Vagina (tissue), 2 donors: ENCODE results near the gene FBXL22. TPM values are rescaled to one million over a fixed set of nuclear protein-coding genes. Genes with fewer than 3 reads are reported as not detected.

Experiments used
- DNase-seq, 2 donors: peaks; one replicate each; pipeline ENCODE4 v3.0.0-alpha.2; 2017; ENCODE audit errors: extremely low spot score in 2 of 2
- H3K27ac ChIP-seq: fragments of 200-600 bp; sonication (generic); one replicate; pipeline ENCODE4 v1.5.1; 2019
- H3K27me3 ChIP-seq: fragments of 200-600 bp; sonication (generic); one replicate; pipeline ENCODE4 v1.5.1; 2019
- H3K36me3 ChIP-seq, 2 donors: fragments of 200-600 bp; sonication (generic); one replicate each; pipeline ENCODE4 v1.5.1; 2017 to 2019
- H3K4me1 ChIP-seq: fragments of 200-600 bp; sonication (generic); one replicate; pipeline ENCODE4 v1.5.1; 2019
- H3K4me3 ChIP-seq, 2 donors: fragments of 200-600 bp; sonication (generic); 1 replicate in 1 of 2; 2 replicates in 1 of 2; pipeline ENCODE4 v1.5.1; 2016 to 2019
- H3K9me3 ChIP-seq: fragments of 200-600 bp; sonication (generic); one replicate; pipeline ENCODE4 v1.5.1; 2019
- POLR2A ChIP-seq, 2 donors: fragments of 450-650 bp; IDR thresholded peaks; one replicate each; pipeline ENCODE4 v1.6.1; 2017; ENCODE audit warnings: antibody characterized with exemption in 2 of 2, mild to moderate bottlenecking in 2 of 2, moderate library complexity in 2 of 2
- POLR2AphosphoS5 ChIP-seq, 2 donors: sonication (generic); formaldehyde crosslinking; IDR thresholded peaks; one replicate each; pipeline ENCODE4 v1.9.0; 2017; ENCODE audit warnings: antibody characterized with exemption in 2 of 2, mild to moderate bottlenecking in 2 of 2, low read depth in 1 of 2; ENCODE audit not compliant: insufficient read depth in 1 of 2
- intact Hi-C: fragments of 100-400 bp; cut with DNase I; formaldehyde crosslinking; loops from one replicate; pipeline ENCODE4 v1.15.1; 2023
- total RNA-seq: library from RNA; depleted of rRNA; stranded (reverse); fragments of >200 nt; gene quantifications from one replicate; pipeline ENCODE4 v1.2.3, GENCODE V29; 2016
- TF ChIP-seq, protein P1 (sequence below), 3 experiments: fragments of 450-650 bp in 2 of 3; fragments of 200-600 bp in 1 of 3; sonication (generic) in 1 of 3; IDR thresholded peaks; one replicate each; pipeline ENCODE4 v1.5.1; 2017 to 2019; ENCODE audit warnings: antibody characterized with exemption in 3 of 3, mild to moderate bottlenecking in 2 of 3, moderate library complexity in 2 of 3

The FBXL22 gene
- total RNA-seq, 1 donor from 2014 or later, result 10.1 TPM

GRCh38 chr15:63556246-63556645 lies 40.9 kb upstream of the FBXL22 start:
- TF ChIP-seq, protein P1, sequence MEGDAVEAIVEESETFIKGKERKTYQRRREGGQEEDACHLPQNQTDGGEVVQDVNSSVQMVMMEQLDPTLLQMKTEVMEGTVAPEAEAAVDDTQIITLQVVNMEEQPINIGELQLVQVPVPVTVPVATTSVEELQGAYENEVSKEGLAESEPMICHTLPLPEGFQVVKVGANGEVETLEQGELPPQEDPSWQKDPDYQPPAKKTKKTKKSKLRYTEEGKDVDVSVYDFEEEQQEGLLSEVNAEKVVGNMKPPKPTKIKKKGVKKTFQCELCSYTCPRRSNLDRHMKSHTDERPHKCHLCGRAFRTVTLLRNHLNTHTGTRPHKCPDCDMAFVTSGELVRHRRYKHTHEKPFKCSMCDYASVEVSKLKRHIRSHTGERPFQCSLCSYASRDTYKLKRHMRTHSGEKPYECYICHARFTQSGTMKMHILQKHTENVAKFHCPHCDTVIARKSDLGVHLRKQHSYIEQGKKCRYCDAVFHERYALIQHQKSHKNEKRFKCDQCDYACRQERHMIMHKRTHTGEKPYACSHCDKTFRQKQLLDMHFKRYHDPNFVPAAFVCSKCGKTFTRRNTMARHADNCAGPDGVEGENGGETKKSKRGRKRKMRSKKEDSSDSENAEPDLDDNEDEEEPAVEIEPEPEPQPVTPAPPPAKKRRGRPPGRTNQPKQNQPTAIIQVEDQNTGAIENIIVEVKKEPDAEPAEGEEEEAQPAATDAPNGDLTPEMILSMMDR (IDR thresholded peaks at IDR 0.05), result no peak
- TF ChIP-seq POLR2AphosphoS5 (IDR thresholded peaks at IDR 0.05; ENCODE audit: insufficient read depth in 1 of 2, low read depth in 1 of 2) (no peak), POLR2A (IDR thresholded peaks at IDR 0.05) (no peak)
- H3K4me3 ChIP-seq, result no peak overlapping the region
- no peak for DNase-seq
- H3K4me1 ChIP-seq, result peaks cover 30% of the 10 kb centered on the region
- H3K27me3 ChIP-seq, result no peaks in the 10 kb centered on the region
- no peak overlapping the region for H3K27ac ChIP-seq
- intact Hi-C loops, result no loop called here
- H3K36me3 ChIP-seq, result peaks cover 0 to 9% of the 10 kb centered on the region in 2 donors
- H3K9me3 ChIP-seq, result no peaks in the 10 kb centered on the region

DNA sequence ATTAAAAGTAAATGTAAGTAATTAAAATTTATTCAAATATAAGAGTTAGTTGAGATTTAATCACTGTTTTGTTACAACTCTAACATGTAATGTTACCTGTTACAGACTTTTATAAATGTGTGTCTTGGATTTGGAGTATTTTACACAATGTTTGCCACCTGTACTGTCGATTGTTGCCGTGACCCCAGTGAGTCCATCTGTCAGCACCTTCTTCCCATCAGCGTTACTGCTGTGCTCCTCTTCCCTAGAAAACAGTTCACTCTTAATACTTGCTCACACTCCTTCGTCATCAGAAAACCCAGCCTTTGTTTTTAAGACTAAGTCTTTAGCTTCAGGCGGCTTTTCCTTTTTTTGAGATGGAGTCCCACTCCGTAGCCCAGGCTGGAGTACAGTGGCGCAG lies 40.5 kb upstream of the FBXL22 start:
- Histone ChIP-seq H3K27ac (no peak overlapping the region), H3K36me3 (peaks cover 0 to 12% of the 10 kb centered on the region in 2 donors)
- intact Hi-C loops, result no loop called here

GRCh38 chr15:63559753-63560152 lies 37.4 kb upstream of the FBXL22 start:
- DNase-seq, result no peak
- intact Hi-C loops, result no loop called here
- H3K27me3 ChIP-seq, result no peaks in the 10 kb centered on the region
- H3K27ac ChIP-seq, result no peak overlapping the region
- no peak overlapping the region for H3K4me3 ChIP-seq
- TF ChIP-seq POLR2AphosphoS5 (IDR thresholded peaks at IDR 0.05; ENCODE audit: insufficient read depth in 1 of 2, low read depth in 1 of 2) (no peak), POLR2A (IDR thresholded peaks at IDR 0.05) (no peak)
- TF ChIP-seq, protein P1 (IDR thresholded peaks at IDR 0.05), result no peak
- no peaks in the 10 kb centered on the region for H3K4me1 ChIP-seq
- peaks cover 0 to 19% of the 10 kb centered on the region in 2 donors for H3K36me3 ChIP-seq
- H3K9me3 ChIP-seq, result no peaks in the 10 kb centered on the region

More for the DNA sequence above, 40.5 kb upstream of the FBXL22 start:
- H3K9me3 ChIP-seq, result no peaks in the 10 kb centered on the region
- DNase-seq, result no peak
- no peak for TF ChIP-seq POLR2AphosphoS5 (IDR thresholded peaks at IDR 0.05; ENCODE audit: insufficient read depth in 1 of 2, low read depth in 1 of 2)
- TF ChIP-seq POLR2A (IDR thresholded peaks at IDR 0.05), result no peak
- TF ChIP-seq, protein P1 (IDR thresholded peaks at IDR 0.05), result no peak
- H3K27me3 ChIP-seq, result no peaks in the 10 kb centered on the region
- peaks cover 25% of the 10 kb centered on the region for H3K4me1 ChIP-seq
- H3K4me3 ChIP-seq, result no peak overlapping the region

- no peaks in the 10 kb centered on the region for H3K27me3 ChIP-seq
- H3K27ac ChIP-seq, result no peak overlapping the region
- no peak overlapping the region for H3K4me3 ChIP-seq
- peaks cover 0 to 21% of the 10 kb centered on the region in 2 donors for H3K36me3 ChIP-seq
- intact Hi-C loops, result no loop called here
- H3K4me1 ChIP-seq, result no peaks in the 10 kb centered on the region
- no peaks in the 10 kb centered on the region for H3K9me3 ChIP-seq
- TF ChIP-seq POLR2A (IDR thresholded peaks at IDR 0.05), result no peak
- DNase-seq, result no peak
Measured at GRCh38 chr15:63560741-63561448, 36.3 kb upstream of the FBXL22 start.

GRCh38 chr15:63564093-63564492 lies 33.1 kb upstream of the FBXL22 start:
- Histone ChIP-seq H3K36me3 (peaks cover 0 to 28% of the 10 kb centered on the region in 2 donors), H3K4me3 (no peak overlapping the region), H3K27me3 (no peaks in the 10 kb centered on the region), H3K27ac (no peak overlapping the region), H3K4me1 (no peaks in the 10 kb centered on the region), H3K9me3 (no peaks in the 10 kb centered on the region)
- no peak for DNase-seq
- intact Hi-C loops, result no loop called here
- TF ChIP-seq, protein P1 (IDR thresholded peaks at IDR 0.05), result no peak
- TF ChIP-seq POLR2A (IDR thresholded peaks at IDR 0.05), result no peak
- TF ChIP-seq POLR2AphosphoS5 (IDR thresholded peaks at IDR 0.05; ENCODE audit: insufficient read depth in 1 of 2, low read depth in 1 of 2), result no peak
